A549 (cell line): ENCODE data around the gene PRAC2. TPM values are rescaled to one million over a fixed set of nuclear protein-coding genes. Genes with fewer than 3 reads are reported as not detected.

Experiments
- ATAC-seq, 2 experiments: fragments of 200-7000 bp in 1 of 2; fragments of >200 bp in 1 of 2; cut with Nextera tagmentation in 1 of 2; cut with Tn5 transposase in 1 of 2; 3 replicates each; pipeline versions ENCODE4 v1.8.0 to v1.9.1; 2018 to 2020; ENCODE audit warnings: mild to moderate bottlenecking in 1 of 2, moderate library complexity in 1 of 2
- CTCF ChIA-PET: fragments of 300-600 bp; sonication (Branson Sonifier 250); formaldehyde crosslinking; extraction: SDS; loops from one replicate; lab custom pipeline; 2021; ENCODE audit warnings: antibody characterized with exemption, inconsistent platforms; lab: Yijun Ruan, JAX
- POLR2A ChIA-PET: fragments of 350-600 bp; formaldehyde crosslinking; extraction: SDS; loops from one replicate; lab custom pipeline; 2021; ENCODE audit warnings: antibody characterized with exemption, inconsistent platforms; lab: Yijun Ruan, JAX
- DNase-seq, 2 experiments: peaks; one replicate each; pipeline versions ENCODE4 v3.0.0 to v3.0.0-alpha.2; 2011 to 2016; ENCODE audit warnings: low read depth in 1 of 2, low spot score in 1 of 2
- FAIRE-seq: peaks from 2 replicates; lab custom pipeline; 2011; peaks lifted over from hg19 to GRCh38; lab: Jason Lieb, UNC
- H3K27ac ChIP-seq, 2 experiments: fragments of >200 bp; sonication (Bioruptor Twin); formaldehyde crosslinking; 3 replicates each; pipeline ENCODE4 v1.5.1; 2016 to 2017
- H3K4me1 ChIP-seq: fragments of >200 bp; sonication (Bioruptor Twin); formaldehyde crosslinking; 3 replicates; pipeline ENCODE4 v1.6.1; 2016
- H3K4me2 ChIP-seq: fragments of >200 bp; sonication (Bioruptor Twin); formaldehyde crosslinking; 3 replicates; pipeline ENCODE4 v1.6.1; 2016
- H3K4me3 ChIP-seq: fragments of >200 bp; sonication (Bioruptor Twin); formaldehyde crosslinking; 3 replicates; pipeline ENCODE4 v1.5.1; 2016
- H3K9me3 ChIP-seq: fragments of >200 bp; sonication (Bioruptor Twin); formaldehyde crosslinking; 3 replicates; pipeline ENCODE4 v1.6.1; 2016
- BHLHE40 ChIP-seq: IDR thresholded peaks from 2 replicates; pipeline ENCODE4 v1.6.1; 2012; ENCODE audit warnings: low read depth, low read length, inconsistent platforms
- CBX8 ChIP-seq: fragments of 200-600 bp; sonication (generic); IDR thresholded peaks from 2 replicates; pipeline ENCODE4 v1.6.1; 2016
- EHMT2 ChIP-seq: fragments of 200-600 bp; sonication (generic); IDR thresholded peaks from 2 replicates; pipeline ENCODE4 v1.6.1; 2016; ENCODE audit warnings: antibody characterized with exemption, low read depth, mild to moderate bottlenecking, moderate library complexity
- FOSB ChIP-seq: fragments of 250-450 bp; sonication (Bioruptor Pico); IDR thresholded peaks from 2 replicates; pipeline ENCODE4 v1.5.0; 2020; ENCODE audit warnings: mild to moderate bottlenecking, moderate library complexity
- HDAC2 ChIP-seq: fragments of 200-600 bp; sonication (generic); IDR thresholded peaks from 2 replicates; pipeline ENCODE4 v1.6.1; 2016
- HEYL ChIP-seq: fragments of 250-450 bp; sonication (Bioruptor Pico); IDR thresholded peaks from 2 replicates; pipeline ENCODE4 v1.8.0; 2021; ENCODE audit warnings: mild to moderate bottlenecking, moderate library complexity
- HMGXB4 ChIP-seq: fragments of 250-450 bp; sonication (Bioruptor Pico); IDR thresholded peaks from 2 replicates; pipeline ENCODE4 v1.5.0; 2021; ENCODE audit warnings: mild to moderate bottlenecking, moderate library complexity, borderline replicate concordance
- HOXA7 ChIP-seq: fragments of 250-450 bp; sonication (Bioruptor Pico); IDR thresholded peaks from 2 replicates; pipeline ENCODE4 v1.5.0; 2020; ENCODE audit warnings: mild to moderate bottlenecking, moderate library complexity
- JUN ChIP-seq, 2 experiments: fragments of >200 bp; sonication (Bioruptor Twin); formaldehyde crosslinking; IDR thresholded peaks; 2 replicates in 1 of 2; 3 replicates in 1 of 2; pipeline ENCODE4 v1.6.1; 2016 to 2017
- MYC ChIP-seq: IDR thresholded peaks from 2 replicates; pipeline ENCODE4 v1.6.1; 2012; ENCODE audit warnings: mild to moderate bottlenecking, inconsistent platforms, low read length, improper control_type of control experiment, borderline replicate concordance
- NFE2L2 ChIP-seq: fragments of 150-350 bp; conservative IDR thresholded peaks from 2 replicates; pipeline ENCODE4 v1.6.1; 2014; ENCODE audit warnings: low read length
- PBX3 ChIP-seq: IDR thresholded peaks from 2 replicates; pipeline ENCODE4 v1.6.1; 2012
- PHF8 ChIP-seq: fragments of 200-600 bp; sonication (generic); IDR thresholded peaks from 2 replicates; pipeline ENCODE4 v1.6.1; 2016; ENCODE audit warnings: low read depth, mild to moderate bottlenecking, antibody characterized with exemption, moderate library complexity, borderline replicate concordance
- RCOR1 ChIP-seq: fragments of 150-350 bp; IDR thresholded peaks from 2 replicates; pipeline ENCODE4 v1.6.1; 2014; ENCODE audit warnings: antibody characterized with exemption, low read length, low read depth
- ZC3H11A ChIP-seq: fragments of 450-650 bp; IDR thresholded peaks from 2 replicates; pipeline ENCODE4 v1.6.1; 2014; ENCODE audit warnings: antibody characterized with exemption, mild to moderate bottlenecking
- WGBS: methylation state at CpG from one replicate; pipeline ENCODE4 v1.1.6; 2017; ENCODE audit errors: missing lambda C conversion rate; 5-methylcytosine and 5-hydroxymethylcytosine counted together
- polyA plus RNA-seq, 4 experiments: library from polyadenylated mRNA; depleted of rRNA in 3 of 4; stranded (reverse); fragments of >200 nt; fragmentation: RNase III in 1 of 4; extraction: RNeasy Plus Mini Kit Qiagen cat#74134 plus additional on column Dnase treatment in 1 of 4; gene quantifications; 2 replicates in 3 of 4; 3 replicates in 1 of 4; pipeline ENCODE4 v1.2.3, GENCODE V29; 2011 to 2017
- TF ChIP-seq, protein P1 (sequence below): IDR thresholded peaks from 2 replicates; pipeline ENCODE4 v1.6.1; 2012
- TF ChIP-seq, protein P2 (sequence below): fragments of 250-450 bp; sonication (Bioruptor Pico); IDR thresholded peaks from 2 replicates; pipeline ENCODE4 v1.5.0; 2020; ENCODE audit warnings: low read depth, mild to moderate bottlenecking, moderate library complexity
- TF ChIP-seq, protein P3 (sequence below): fragments of 200-600 bp; sonication (generic); IDR thresholded peaks from 2 replicates; pipeline ENCODE4 v1.6.1; 2016; ENCODE audit warnings: antibody characterized with exemption, mild to moderate bottlenecking, moderate library complexity

The PRAC2 gene
- polyA plus RNA-seq, 2 of the 4 experiments (the other 2 are of a cell fraction) = not detected

DNA sequence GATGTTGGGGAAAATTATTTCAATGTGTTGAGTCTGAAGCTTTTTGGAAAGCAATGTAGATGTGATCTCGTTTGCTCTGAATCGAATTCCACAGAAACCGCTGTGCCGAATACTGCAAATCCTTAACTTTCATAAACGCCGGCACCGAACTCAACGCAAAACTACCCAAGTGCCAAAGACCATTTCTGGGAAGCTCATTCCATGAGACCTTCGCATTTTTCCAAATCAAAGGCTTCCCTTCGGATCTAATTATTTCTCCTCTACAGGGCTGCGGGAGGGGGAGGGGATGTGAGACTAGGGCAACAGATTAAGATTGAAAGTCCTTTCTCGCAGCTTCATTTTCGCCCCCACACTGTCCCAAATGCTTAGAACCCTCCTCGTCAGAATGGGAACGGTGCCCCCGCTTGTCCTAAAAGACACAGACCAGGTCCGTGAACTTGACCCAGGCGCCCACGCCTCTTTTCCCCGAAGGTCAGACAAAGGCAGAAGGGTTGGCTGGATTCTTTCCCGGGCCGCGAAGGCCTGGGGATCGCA is 4.7 kb upstream of the PRAC2 start:
- H3K4me2 ChIP-seq = no peak overlapping the region
- ChIA-PET POLR2A (interaction anchor here (0.6 kb wide), 1 partner anchor 79 kb away, joined by 4 read pairs; no protein-coding TSS in a partner anchor), CTCF (interaction anchor here (1.0 to 33.0 kb wide), 10 partner anchors 10 to 162 kb away, joined by 3 to 852 read pairs (median 168); partner anchors contain the start of gene TTLL6)
- ATAC-seq (no peak), DNase-seq (no peak), FAIRE-seq (no peak)
- H3K27ac ChIP-seq = no peak overlapping the region
- peaks cover 10% of the 10 kb centered on the region; the same call in 2 of the 3 replicates for H3K4me1 ChIP-seq
- H3K4me3 ChIP-seq = no peak overlapping the region
- no peaks in the 10 kb centered on the region for H3K9me3 ChIP-seq
- WGBS = 87% methylated on average over 24 of the region's 24 CpGs
- TF ChIP-seq, protein P1, sequence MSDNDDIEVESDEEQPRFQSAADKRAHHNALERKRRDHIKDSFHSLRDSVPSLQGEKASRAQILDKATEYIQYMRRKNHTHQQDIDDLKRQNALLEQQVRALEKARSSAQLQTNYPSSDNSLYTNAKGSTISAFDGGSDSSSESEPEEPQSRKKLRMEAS = no peak
- TF ChIP-seq BHLHE40 = no peak
- no peak for TF ChIP-seq PBX3
- no peak for TF ChIP-seq MYC
- TF ChIP-seq RCOR1 = no peak
- TF ChIP-seq, protein P2, sequence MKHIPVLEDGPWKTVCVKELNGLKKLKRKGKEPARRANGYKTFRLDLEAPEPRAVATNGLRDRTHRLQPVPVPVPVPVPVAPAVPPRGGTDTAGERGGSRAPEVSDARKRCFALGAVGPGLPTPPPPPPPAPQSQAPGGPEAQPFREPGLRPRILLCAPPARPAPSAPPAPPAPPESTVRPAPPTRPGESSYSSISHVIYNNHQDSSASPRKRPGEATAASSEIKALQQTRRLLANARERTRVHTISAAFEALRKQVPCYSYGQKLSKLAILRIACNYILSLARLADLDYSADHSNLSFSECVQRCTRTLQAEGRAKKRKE = no peak
- no peak for TF ChIP-seq EHMT2
- TF ChIP-seq JUN (IDR thresholded peaks at IDR 0.05) = no peak
- no peak for TF ChIP-seq HEYL (CRISPR knock-in tag)
- no peak for TF ChIP-seq ZC3H11A
- no peak for TF ChIP-seq FOSB (CRISPR knock-in tag)
- no peak for TF ChIP-seq HDAC2
- TF ChIP-seq, protein P3, sequence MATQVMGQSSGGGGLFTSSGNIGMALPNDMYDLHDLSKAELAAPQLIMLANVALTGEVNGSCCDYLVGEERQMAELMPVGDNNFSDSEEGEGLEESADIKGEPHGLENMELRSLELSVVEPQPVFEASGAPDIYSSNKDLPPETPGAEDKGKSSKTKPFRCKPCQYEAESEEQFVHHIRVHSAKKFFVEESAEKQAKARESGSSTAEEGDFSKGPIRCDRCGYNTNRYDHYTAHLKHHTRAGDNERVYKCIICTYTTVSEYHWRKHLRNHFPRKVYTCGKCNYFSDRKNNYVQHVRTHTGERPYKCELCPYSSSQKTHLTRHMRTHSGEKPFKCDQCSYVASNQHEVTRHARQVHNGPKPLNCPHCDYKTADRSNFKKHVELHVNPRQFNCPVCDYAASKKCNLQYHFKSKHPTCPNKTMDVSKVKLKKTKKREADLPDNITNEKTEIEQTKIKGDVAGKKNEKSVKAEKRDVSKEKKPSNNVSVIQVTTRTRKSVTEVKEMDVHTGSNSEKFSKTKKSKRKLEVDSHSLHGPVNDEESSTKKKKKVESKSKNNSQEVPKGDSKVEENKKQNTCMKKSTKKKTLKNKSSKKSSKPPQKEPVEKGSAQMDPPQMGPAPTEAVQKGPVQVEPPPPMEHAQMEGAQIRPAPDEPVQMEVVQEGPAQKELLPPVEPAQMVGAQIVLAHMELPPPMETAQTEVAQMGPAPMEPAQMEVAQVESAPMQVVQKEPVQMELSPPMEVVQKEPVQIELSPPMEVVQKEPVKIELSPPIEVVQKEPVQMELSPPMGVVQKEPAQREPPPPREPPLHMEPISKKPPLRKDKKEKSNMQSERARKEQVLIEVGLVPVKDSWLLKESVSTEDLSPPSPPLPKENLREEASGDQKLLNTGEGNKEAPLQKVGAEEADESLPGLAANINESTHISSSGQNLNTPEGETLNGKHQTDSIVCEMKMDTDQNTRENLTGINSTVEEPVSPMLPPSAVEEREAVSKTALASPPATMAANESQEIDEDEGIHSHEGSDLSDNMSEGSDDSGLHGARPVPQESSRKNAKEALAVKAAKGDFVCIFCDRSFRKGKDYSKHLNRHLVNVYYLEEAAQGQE = no peak

GRCh38 chr17:48718761-48719641 is 4.0 kb upstream of the PRAC2 start:
- H3K27ac ChIP-seq = no peak overlapping the region
- DNase-seq (no peak), ATAC-seq (no peak), FAIRE-seq (no peak)
- no peak overlapping the region for H3K4me2 ChIP-seq
- H3K9me3 ChIP-seq = no peaks in the 10 kb centered on the region
- CTCF ChIA-PET = interaction anchor here (0.7 to 33.0 kb wide), 16 partner anchors 10 to 161 kb away, joined by 3 to 852 read pairs (median 11); partner anchors contain the start of genes HOXB13 and TTLL6
- TF ChIP-seq CBX8 = no peak
- TF ChIP-seq, protein P3 = no peak
- no peak for TF ChIP-seq HMGXB4 (CRISPR knock-in tag)
- TF ChIP-seq NFE2L2 = no peak
- no peak for TF ChIP-seq HOXA7 (CRISPR knock-in tag)
- no peak for TF ChIP-seq PHF8
- POLR2A ChIA-PET = no interaction called here
- H3K4me1 ChIP-seq = peaks cover 10% of the 10 kb centered on the region; the same call in 2 of the 3 replicates
- H3K4me3 ChIP-seq = no peak overlapping the region
- WGBS = 93% methylated on average over 80 of the region's 80 CpGs
